Activated naive CD4-positive, alpha-beta T cell treated with anti-CD3 and anti-CD28 coated beads, Interleukin-2, amount 50 U/mL, for 16 hours (primary cell): Measurements from ENCODE around the gene VWF.

Source experiments
- DNase-seq: peaks from one replicate; pipeline ENCODE4 v3.0.0-alpha.2; 2020

Gene VWF

DNA sequence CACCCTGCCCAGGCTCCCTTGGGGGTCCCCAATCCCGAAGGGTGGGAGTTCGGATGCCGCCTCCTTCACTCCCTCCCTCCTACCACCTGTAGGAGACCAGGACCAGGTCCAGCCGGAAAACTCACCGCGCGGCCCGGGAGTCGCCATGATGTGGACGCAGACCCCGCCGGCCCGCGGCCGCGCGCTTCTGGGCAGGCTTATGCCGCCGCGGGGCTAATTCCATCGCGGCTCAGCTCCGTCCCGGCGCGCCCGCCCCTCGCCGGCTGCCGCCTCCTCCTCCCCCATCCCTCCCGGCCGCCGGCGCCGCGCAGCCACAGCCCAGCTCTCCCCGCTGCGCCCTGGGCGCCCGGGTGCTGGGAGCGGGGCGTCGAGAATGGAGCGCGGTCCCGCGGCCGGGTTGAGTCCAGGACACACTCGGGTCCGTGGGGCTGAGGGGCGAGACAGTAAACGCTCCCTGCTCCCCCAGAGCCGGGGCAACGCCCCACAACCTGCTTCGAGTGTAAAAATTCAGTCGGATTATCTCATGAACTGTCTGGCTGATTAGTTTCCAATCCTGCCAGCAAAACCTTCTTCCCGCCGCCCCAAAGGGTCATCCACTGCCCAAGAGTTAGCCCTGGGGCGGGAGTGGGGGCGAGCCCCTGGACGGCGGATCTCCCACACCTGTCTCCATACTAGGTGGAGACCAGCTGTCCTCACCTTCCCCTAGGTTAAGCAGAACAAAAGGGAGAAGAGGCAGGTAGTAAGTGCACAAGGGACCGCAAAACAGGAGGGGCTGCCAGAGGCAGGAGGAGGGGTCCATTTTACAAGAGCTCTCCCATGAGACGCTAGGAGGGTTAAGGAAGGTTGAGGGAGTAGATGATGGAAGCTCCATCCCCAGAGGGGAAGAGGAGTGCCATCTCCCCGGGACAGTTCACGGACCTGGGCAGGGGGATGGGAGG, 179.1 kb downstream of the VWF start, which contains the start of gene ANO2:
TSS of gene ANO2 (minus strand) at position 189 of the 938 bp plus-strand sequence. CDS start at position 147, 42 bp downstream.
- no peak for DNase-seq

- no peak for DNase-seq
Measured at GRCh38 chr12:5944688-5945070, 179.8 kb downstream of the VWF start.

GRCh38 chr12:5944053-5944452, 180.4 kb downstream of the VWF start:
- no peak for DNase-seq

GRCh38 chr12:5941907-5942306, 182.6 kb downstream of the VWF start:
- no peak for DNase-seq

GRCh38 chr12:5927732-5928516, 196.5 kb downstream of the VWF start:
- DNase-seq = no peak

DNA sequence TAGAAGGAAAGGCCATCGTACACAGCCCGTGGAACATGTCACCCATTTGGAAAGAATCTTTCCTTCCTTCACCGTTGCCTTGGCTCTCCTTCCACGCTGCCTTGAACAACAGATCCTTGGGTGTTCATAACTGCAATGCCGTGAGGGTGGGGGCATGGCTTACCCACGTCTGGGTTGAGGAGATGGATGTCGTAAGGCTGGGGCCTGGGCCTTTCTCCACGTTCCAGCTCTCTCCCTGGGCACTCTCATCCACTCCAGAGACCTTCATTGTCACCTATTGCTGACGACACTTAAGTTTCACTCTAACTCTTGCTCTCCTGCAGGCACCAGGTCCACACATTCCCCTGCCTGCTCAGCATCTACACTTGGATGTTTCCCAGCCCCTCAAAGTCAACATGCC, 198.8 kb downstream of the VWF start:
- no peak for DNase-seq

DNA sequence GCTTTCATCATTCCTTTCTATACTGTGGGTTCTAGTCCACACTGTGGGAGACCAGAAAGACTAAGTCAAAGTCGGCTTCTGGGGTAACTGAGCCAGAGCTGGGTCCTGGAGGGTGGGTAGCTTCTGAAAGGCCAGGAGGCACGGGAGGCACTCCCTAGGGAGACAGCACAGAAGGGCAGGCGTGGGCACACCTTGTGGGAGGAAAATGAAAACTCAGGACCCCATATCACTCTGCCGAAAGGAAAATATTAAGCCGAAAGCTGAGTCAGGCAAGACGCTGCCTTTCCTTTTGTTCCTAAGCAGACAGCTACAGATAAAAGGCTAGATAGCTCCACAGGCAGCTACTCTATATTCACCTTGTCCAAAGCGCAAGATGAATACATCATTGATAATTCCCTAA, 200.1 kb downstream of the VWF start:
- no peak for DNase-seq

GRCh38 chr12:5923751-5924150, 200.7 kb downstream of the VWF start:
- no peak for DNase-seq

- no peak for DNase-seq
Measured at GRCh38 chr12:5923043-5923605, 201.3 kb downstream of the VWF start.

DNA sequence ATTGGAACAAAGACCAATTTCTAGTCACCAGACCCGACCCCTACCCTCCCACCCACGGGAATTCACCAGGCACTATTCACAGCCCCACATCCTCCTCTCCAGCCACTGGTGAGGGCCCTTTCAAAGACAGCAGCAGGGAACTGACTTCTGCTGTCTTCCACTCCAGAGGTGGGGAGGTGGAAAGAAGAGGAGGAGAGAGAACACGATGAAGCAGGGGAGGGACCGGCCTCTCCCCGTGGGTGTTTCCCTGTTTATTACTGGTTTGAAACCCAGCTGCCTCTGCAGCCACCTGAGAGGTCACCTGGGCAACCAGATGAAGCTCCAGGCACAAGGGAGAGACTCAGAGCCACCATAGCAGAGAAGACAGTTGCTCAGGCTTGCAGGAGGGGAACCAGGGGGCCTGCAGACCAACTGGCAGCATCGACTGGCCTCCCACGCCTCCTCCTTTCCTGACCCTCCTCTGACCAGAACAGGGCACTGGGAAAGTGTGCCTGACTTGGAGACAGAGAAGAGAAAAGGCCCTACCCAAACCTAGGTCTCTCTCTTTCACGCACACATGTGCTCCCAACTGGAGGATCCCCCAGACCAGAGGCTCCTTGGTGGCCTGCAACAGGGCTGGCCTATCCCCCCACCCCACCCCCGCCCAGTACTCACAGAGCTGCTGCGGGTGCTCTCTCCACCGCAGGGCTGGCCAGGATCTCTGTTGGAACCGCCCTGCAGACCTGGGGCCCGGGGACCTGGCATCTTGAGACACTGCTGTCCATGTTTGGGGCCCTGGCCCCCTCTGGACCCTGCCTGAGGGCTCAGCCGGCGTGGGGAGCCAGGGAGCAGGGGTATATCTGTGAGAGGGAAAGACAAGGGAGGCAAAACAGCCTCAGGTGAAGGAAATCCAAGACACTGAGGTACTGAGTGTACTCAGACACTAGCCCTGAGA, 202.2 kb downstream of the VWF start:
- no peak for DNase-seq

GRCh38 chr12:5921027-5921909, 203.2 kb downstream of the VWF start:
- DNase-seq = no peak

- no peak for DNase-seq
Measured at GRCh38 chr12:5916785-5917290, 207.6 kb downstream of the VWF start.

GRCh38 chr12:5915511-5915910, 209.0 kb downstream of the VWF start:
- no peak for DNase-seq

DNA sequence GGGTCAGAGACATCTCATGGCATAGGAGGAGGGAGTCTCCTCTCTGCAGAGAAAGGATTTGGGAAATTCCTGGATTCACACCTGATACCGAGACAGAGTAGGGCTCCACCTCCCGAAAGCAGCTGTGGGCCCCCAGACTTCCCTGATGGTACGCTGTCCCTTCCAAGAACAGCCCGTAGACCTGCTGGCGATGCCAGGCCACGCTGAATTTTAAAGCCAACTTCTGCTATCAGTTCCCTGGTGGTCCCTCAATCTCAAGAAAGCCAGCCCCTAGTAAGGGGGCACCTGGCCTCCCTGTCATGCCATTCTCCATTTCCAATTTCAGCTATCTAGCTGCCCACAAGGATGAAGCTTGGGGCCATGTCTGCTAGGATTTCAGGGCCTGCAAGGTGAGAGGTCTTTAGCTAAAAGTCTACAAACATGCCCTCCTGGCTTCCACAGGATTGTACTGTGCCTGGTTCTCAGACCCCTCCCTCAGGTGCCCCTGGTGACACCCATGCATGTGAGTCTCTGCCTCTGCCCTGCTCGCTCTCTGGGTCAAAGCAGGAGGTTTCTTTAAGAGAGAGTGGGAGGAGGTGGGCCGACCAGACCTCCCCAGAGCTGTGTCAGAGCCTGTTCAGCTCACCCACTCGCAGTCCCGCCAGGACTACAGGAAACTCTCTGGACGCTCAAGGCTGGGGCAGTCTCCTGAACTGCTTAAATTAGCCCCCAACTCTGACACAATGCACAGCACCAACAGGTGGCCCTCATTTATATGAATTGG, 209.9 kb downstream of the VWF start:
- no peak for DNase-seq

- DNase-seq = no peak
Measured at GRCh38 chr12:5913387-5913786, 211.1 kb downstream of the VWF start.

DNA sequence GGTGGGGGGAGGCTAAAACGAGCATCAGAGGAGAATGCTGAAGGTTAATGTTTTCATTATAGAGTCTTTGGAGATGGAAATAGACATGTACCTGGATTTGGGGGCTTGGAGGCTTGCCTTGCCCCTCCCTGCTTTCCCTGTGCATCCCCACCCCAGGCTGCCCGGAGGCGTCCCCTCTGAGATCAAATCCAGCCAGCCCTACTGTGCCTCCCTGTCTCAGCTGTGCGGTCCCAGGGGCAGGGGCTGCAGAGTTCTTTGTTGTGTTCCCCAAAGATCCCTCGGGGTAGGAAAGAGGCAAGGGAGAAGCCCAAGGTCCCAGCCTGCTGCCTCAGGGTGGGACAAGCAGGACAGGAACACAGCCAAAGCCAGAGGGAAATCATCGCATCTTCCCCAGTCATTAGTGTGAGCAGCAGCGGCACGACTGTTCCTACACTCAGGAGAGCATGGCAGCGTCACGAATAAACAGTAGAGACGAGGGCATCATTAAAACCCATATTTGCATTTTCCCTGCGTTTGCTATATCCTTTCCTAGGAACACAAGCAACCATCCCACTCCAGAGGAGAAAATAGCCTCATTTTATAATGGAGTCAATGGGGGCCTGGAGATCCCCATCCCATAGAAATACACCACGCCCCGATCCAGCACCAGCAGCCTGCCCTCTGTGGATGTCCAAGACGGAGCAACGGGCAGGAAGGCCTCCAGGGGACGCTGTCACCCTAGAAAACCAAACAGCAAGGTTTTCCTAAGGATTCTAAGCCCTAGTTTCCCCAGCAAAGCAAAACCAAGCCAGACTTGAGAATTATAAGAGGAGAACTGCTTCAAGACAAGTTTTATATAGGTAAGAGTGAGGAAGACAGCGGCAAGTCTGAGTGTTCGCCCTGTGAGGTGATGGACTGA, 211.8 kb downstream of the VWF start:
- DNase-seq = no peak

DNA sequence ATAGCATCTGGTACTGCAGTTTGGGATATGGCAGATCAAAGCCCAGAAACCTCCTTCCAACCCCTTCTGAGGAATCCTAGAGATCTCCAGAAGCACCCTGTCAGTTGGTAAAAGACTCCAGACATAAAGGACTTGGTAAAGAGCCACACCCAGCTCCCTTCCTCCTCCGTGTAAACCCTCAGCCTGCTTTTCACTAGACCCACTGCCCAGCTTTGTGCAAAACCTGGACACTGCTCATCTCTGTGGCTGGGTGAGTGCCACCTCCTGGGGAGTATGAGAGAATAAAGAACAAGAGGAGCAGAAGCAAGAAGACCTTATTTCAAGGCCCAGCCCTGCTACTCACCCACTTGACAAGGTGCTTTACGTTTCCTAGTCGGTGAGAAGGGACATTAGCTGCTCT, 212.5 kb downstream of the VWF start:
- DNase-seq = no peak

DNA sequence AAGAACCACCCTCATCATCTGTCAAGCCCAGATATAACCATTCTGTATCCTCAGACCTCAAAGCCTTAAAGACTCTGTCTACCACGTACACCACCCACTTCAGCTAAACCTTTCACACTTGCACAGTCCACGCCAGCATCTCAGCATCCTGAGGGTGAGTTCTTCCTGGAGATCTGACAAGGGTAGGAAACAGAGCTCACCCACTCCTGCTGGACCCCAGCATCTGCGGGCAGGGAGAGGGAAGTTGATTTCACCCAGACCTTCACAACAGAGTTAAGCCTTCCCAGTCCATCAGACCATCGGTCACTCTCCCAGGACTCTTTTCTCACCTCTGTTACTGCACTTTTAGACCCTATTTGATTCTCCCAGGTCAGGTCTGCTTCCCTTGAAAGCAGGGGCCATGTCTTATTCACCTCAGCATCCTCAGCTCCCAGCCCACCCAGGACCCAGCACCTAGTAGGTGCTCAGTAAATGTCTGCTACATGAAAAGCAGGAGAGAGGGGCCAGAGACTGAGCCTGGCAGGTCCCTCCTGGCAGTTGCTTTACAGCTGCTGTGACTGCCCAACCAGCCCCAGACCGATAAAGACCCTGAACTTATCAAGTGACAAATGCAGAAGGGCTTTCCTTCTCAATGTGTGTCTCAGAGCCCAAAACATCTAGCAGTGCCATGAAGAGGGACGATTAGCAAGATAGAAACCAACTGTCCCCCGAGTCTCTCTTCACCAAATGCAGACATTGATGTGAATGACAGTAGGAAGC, 213.5 kb downstream of the VWF start:
- no peak for DNase-seq

DNA sequence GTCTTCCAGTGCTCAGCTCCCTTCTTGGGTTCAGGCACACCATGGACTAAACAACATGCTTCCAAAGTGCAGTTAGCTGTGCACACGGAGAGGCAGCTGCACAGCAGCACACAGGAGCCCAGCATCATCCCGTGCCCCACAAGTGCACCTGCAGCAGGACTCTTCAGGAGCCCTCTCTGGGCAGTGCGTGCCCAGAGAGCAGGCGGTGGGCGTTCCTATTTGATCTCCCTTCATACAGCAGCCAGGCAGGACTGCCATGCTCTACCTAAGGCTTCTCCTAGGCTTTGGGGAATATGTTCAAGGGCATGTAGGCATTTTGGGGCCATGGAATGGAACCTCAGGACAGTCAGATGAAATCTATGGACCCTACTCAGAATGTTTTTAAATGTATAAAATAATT, 214.9 kb downstream of the VWF start:
- no peak for DNase-seq
